Measurements from ENCODE around the gene KIF2B.

GRCh38 chr17:53796642-53797041 is 26.1 kb upstream of the KIF2B start:
- TF ChIP-seq POLR2A (IDR thresholded peaks at IDR 0.05) (no peak), POLR2AphosphoS5 (IDR thresholded peaks at IDR 0.05) (no peak), CTCF (IDR thresholded peaks at IDR 0.05) (no peak), EP300 (IDR thresholded peaks at IDR 0.05) (no peak)
